Stimulated activated CD8-positive, alpha-beta memory T cell treated with anti-CD3 and anti-CD28 coated beads, Interleukin-4, amount 100 ng/mL, for 24 hours (primary cell): ENCODE measurements around the gene UQCRQ.
"Not testable (repeated sequence)": the region's sequence is repeated elsewhere in the genome, so short reads cannot be mapped to it uniquely, and the experiment has no call there.

ENCODE experiments used
- DNase-seq: peaks from one replicate; pipeline ENCODE4 v3.0.0-alpha.2; 2020; ENCODE audit warnings: low read depth

The UQCRQ gene

GRCh38 chr5:132832612-132833011 is 33.8 kb upstream of the UQCRQ start:
- DNase-seq = no peak

GRCh38 chr5:132834057-132834456 is 32.4 kb upstream of the UQCRQ start:
- DNase-seq = no peak

- no peak for DNase-seq
Observed at GRCh38 chr5:132836852-132837251, 29.6 kb upstream of the UQCRQ start.

- no peak for DNase-seq
Observed at GRCh38 chr5:132837868-132838267, 28.6 kb upstream of the UQCRQ start.

- DNase-seq = no peak
Observed at GRCh38 chr5:132838516-132839282, 27.7 kb upstream of the UQCRQ start.

- no peak for DNase-seq
Observed at GRCh38 chr5:132839426-132840301, 26.8 kb upstream of the UQCRQ start.

GRCh38 chr5:132840313-132840712 is 26.1 kb upstream of the UQCRQ start:
- no peak for DNase-seq

- DNase-seq = no peak
Observed at GRCh38 chr5:132840896-132841295, 25.5 kb upstream of the UQCRQ start.

GRCh38 chr5:132841305-132841704 is 25.1 kb upstream of the UQCRQ start:
- no peak for DNase-seq

GRCh38 chr5:132848270-132848669 is 18.2 kb upstream of the UQCRQ start:
- DNase-seq = no peak

- DNase-seq = no peak
Observed at GRCh38 chr5:132849347-132849746, 17.1 kb upstream of the UQCRQ start.

- DNase-seq = no peak
Observed at GRCh38 chr5:132850066-132850465, 16.4 kb upstream of the UQCRQ start.

GRCh38 chr5:132853323-132853722 is 13.1 kb upstream of the UQCRQ start:
- DNase-seq = no peak

GRCh38 chr5:132853790-132854189 is 12.7 kb upstream of the UQCRQ start:
- DNase-seq = no peak

GRCh38 chr5:132854301-132854700 is 12.1 kb upstream of the UQCRQ start:
- DNase-seq = no peak

- DNase-seq = not testable (repeated sequence)
Observed at GRCh38 chr5:132854992-132855391, 11.4 kb upstream of the UQCRQ start.

GRCh38 chr5:132856011-132856410 is 10.4 kb upstream of the UQCRQ start:
- no peak for DNase-seq

- no peak for DNase-seq
Observed at GRCh38 chr5:132859889-132860437, 6.5 kb upstream of the UQCRQ start.

- DNase-seq = no peak
Observed at GRCh38 chr5:132860742-132861141, 5.7 kb upstream of the UQCRQ start.

GRCh38 chr5:132865668-132866341 is 637 bp upstream of the UQCRQ start:
- no peak for DNase-seq

GRCh38 chr5:132867046-132867451 is 607 bp downstream of the UQCRQ start:
- DNase-seq = no peak

GRCh38 chr5:132868754-132869153 is 2.3 kb downstream of the UQCRQ start:
- DNase-seq = no peak
